VCaP (cell line): ENCODE measurements around the gene PIK3AP1.
A peak's percentile ranks its signal among the peaks of the same experiment; 100 is the strongest.

Experiments used
- H3K27ac ChIP-seq: fragments of 450-650 bp; 2 replicates; pipeline ENCODE4 v1.5.1; 2017
- TF ChIP-seq, protein P1 (sequence below): fragments of 450-650 bp; conservative IDR thresholded peaks from 2 replicates; pipeline ENCODE4 v1.5.1; 2017; ENCODE audit warnings: mild to moderate bottlenecking, moderate library complexity

The PIK3AP1 gene

DNA sequence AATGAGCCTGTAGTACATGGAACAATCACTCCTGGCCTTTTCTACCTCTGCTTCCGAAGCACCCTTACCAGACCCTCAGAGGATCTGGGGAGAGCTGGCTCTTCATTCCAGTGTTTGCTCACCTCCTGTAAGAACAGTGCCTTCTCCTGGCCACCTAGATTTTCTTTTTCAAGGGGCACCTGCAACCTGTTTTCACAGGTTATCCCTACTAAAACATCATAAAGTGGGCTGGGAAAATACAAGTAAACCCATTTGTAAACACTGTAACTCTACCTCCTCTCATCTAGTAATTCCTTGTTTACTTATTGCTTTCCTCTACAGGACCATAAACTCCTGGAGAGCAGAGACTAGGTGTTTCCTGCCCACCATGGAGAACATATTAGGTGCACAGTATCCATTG, 1.1 kb downstream of the PIK3AP1 start:
- H3K27ac ChIP-seq, result peak overlapping the region; percentile 96
- TF ChIP-seq, protein P1, sequence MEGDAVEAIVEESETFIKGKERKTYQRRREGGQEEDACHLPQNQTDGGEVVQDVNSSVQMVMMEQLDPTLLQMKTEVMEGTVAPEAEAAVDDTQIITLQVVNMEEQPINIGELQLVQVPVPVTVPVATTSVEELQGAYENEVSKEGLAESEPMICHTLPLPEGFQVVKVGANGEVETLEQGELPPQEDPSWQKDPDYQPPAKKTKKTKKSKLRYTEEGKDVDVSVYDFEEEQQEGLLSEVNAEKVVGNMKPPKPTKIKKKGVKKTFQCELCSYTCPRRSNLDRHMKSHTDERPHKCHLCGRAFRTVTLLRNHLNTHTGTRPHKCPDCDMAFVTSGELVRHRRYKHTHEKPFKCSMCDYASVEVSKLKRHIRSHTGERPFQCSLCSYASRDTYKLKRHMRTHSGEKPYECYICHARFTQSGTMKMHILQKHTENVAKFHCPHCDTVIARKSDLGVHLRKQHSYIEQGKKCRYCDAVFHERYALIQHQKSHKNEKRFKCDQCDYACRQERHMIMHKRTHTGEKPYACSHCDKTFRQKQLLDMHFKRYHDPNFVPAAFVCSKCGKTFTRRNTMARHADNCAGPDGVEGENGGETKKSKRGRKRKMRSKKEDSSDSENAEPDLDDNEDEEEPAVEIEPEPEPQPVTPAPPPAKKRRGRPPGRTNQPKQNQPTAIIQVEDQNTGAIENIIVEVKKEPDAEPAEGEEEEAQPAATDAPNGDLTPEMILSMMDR, result no peak

DNA sequence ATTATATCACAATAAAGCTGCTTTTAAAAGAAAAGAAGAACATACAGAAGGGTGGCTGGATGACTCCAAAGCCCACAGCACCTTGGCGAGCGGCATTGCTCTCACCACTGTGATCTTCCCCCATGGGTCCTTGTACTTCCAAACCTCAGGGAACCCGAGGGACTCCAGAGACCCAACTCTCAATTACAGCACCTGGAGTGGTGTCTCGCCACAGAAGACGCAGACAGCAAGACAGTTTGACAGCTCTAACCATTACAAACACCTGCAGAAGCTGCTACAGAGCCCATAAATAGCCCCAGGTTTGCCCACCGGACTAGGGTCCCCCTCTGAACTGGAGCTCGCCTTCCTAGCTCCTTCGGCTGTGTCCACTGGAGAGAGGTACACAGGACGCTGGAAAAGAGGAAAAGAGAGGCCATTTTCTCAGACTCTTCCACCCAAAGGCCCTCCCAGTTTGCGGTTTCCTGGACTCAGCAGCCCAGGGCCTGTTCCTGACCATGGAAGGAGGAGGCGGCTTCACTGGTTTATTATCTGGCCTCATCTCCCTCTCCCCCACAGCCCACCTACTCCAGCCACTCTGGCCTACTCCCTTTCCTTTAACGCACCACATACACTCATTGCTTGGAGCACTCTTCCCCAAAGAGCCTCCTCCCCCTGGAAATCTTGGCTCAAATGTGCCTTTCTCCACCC, 1.9 kb downstream of the PIK3AP1 start:
- TF ChIP-seq, protein P1, result no peak
- peak overlapping the region; percentile 96 for H3K27ac ChIP-seq

- H3K27ac ChIP-seq, result no peak overlapping the region
- TF ChIP-seq, protein P1, result no peak
Measured at GRCh38 chr10:96716390-96716789, 3.9 kb downstream of the PIK3AP1 start.

- no peak overlapping the region for H3K27ac ChIP-seq
- TF ChIP-seq, protein P1, result no peak
Measured at GRCh38 chr10:96714746-96715255, 5.5 kb downstream of the PIK3AP1 start.

GRCh38 chr10:96714031-96714590, 6.2 kb downstream of the PIK3AP1 start:
- TF ChIP-seq, protein P1, result no peak
- H3K27ac ChIP-seq, result no peak overlapping the region

DNA sequence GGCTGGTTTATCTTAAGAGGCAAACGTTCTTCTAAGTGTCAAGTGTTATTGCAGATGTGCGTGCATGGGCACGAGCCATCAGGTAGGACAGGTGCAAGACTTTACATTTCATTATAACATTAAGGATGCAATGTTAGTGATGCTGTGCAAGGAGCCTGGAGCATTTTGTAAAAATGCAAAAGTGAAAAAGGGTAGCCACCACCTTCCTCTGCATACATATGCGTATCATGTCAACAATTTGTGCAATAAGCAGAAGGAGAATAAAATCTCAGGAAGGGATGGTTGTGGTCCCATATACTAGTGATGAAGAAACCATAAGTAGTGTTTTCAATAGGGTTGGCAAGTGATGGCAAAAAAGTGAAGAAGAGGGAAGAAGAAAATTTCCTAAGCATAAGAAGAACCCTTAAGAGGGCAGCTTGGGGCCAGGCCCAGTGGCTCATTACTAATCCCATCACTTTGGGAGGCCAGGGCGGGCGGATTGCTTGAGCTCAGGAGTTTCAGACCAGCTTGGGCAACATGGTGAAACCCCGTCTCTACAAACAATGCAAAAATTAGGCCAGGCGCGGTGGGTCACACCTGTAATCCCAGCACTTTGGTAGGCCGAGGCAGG, 7.5 kb downstream of the PIK3AP1 start:
- TF ChIP-seq, protein P1, result no peak
- no peak overlapping the region for H3K27ac ChIP-seq

DNA sequence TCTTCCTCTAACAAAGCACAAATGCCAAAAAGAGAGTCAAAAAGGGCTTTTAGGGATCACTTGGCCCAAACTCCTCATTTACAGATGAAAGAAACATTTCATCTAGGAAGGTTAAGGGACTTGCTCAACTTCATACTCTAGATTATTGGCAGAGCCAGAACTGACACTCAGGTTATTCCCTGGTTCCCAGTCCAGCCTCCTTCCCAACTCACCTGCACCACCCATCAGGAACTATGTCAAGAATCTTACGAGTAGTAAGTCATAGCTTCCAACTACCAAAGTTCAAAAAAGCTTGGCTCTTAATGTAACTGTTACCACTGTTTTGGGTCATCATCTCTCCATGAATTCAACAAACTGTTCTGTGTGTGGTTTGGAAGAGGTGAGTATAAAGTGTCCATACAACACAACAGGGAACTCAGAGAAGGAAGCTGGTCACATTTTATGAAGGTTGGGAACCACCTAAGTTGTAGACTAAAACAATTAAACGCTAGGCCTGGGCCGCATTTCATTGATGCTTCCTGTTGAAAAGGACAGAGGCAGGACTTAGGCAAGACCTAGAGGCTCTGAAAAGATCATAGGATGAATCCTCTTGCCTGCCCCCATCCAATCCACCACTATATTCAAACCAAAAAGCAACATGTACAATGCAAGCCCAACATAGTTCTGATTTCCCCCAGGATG, 9.1 kb downstream of the PIK3AP1 start:
- TF ChIP-seq, protein P1, result no peak
- H3K27ac ChIP-seq, result no peak overlapping the region
